Left cardiac atrium (tissue), 4 donors: ENCODE data around the gene SORCS2. TPM values are rescaled to one million over a fixed set of nuclear protein-coding genes. Genes with fewer than 3 reads are reported as not detected.

Source experiments
- ATAC-seq, 2 donors: fragments of 200-7000 bp; cut with Tn5 transposase; one replicate each; pipeline ENCODE4 v1.9.1; 2020; ENCODE audit warnings: mild to moderate bottlenecking in 2 of 2, moderate library complexity in 2 of 2
- DNase-seq: peaks from one replicate; pipeline ENCODE4 v3.0.0-alpha.2; 2020
- intact Hi-C, 2 donors: fragments of 100-400 bp; cut with DNase I; formaldehyde crosslinking; loops; one replicate each; pipeline versions ENCODE4 v1.14.1 to v1.15.1; 2022 to 2023
- total RNA-seq, 2 donors: library from RNA; stranded (reverse); fragmentation: NEBNext Ultra II Directional; extraction: Animal tissue kit (Norgen Biotek cat#: 25700); gene quantifications; one replicate each; pipeline ENCODE4 v1.2.1, GENCODE V29; 2021
- donor health status: DM: no; HTN: yes; CAD: no.
- donor health status: DM: no; HTN: yes; CAD: no; lungs with severe emphysema.
- donor health status: DM: yes; HTN: yes; CAD: no.
- donor health status: Dilated cardiomyopathy.

SORCS2 gene
- total RNA-seq, 2 donors from 2014 or later = 2.4 to 2.6 TPM

DNA sequence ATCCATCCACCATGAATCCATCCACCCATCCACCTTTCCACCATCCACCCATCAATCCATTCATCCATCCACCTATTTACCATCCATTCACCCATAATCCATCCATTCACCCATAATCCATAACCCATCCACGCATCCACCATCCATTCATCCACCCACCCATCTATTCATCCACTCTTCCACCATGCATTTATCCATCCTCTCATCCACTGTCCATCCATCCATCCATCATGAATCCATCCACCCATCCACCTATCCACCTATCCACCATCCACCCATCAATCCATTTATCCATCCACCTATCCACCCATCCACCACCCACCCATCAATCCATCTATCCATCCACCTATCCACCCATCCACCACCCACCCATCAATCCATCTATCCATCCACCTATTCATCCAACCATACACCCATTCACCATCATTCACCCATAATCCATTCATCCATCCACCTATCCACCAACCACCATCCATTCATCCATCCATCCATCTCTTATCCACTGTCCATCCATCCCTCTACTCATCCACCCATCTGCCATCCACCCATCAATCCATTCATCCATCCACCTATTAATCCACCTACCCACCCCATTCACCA is 422.1 kb downstream of the SORCS2 start:
- ATAC-seq (no peak), DNase-seq (no peak)
- intact Hi-C loops = no loop called here

- no peak for DNase-seq
- intact Hi-C loops = no loop called here
- ATAC-seq = no peak
Observed at GRCh38 chr4:7616193-7616592, 423.9 kb downstream of the SORCS2 start.

DNA sequence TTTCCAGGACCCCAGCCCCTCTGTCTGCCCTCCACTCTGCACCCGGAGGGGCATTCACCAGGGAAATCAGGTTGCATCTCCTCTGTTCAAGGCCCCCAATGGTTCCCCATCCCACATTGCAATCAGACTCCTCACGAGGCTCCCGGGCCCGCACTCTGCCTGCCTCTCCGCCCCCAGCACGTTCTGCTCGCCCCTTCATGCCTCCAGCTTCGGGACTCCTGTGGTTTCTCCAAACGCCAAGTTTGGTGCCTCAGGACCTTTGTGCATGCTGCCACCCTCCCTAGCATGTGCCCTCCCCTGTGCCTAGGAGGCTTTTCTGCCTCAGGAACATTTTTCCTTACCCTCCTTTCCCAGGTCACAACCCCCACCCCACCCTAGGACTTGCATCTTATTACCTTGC is 426.0 kb downstream of the SORCS2 start:
- DNase-seq (no peak), ATAC-seq (no peak)
- intact Hi-C loops = no loop called here

GRCh38 chr4:7620086-7620813 is 427.9 kb downstream of the SORCS2 start:
- intact Hi-C loops = no loop called here
- ATAC-seq = no peak

GRCh38 chr4:7620814-7621176 is 428.5 kb downstream of the SORCS2 start:
- ATAC-seq = no peak
- intact Hi-C loops = no loop called here
- DNase-seq = no peak

More at GRCh38 chr4:7620086-7620813, 427.9 kb downstream of the SORCS2 start:
- no peak for DNase-seq

DNA sequence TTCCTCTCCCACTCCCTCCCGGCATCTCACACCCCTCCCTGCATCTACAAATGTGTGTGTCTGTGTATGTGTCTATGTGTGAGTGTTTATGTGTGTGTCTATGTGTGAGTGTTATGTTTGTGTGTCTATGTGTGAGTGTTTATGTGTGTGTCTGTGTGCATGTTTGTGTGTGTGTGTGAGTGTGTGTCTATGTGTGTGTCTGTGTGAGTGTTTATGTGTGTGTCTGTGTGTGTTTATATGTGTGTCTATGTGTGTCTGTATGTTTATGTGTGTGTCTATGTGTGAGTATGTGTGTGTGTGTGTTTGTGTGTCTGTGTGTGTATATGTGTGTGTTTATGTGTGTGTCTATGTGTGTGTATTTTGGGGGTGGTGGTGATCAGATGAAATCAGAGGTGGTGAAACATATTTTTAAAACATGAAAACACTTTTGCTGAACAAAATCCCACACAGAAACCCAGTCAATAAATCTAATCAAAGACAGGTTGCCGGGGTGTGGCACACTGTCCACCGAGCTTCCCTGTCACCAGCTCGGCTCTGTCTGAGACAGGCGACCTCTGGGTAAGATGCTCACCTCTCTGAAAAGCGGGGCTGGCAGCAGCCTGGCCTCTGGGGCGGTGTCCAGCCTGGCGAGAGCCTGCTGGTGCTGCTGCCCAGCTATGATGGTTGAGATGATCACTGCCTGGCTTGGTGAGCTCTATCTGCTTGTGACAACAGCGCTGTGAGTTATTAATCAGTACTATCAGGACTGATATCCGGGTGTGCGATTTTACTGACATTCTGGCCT is 429.1 kb downstream of the SORCS2 start:
- intact Hi-C loops = no loop called here
- DNase-seq = no peak
- no peak for ATAC-seq

DNA sequence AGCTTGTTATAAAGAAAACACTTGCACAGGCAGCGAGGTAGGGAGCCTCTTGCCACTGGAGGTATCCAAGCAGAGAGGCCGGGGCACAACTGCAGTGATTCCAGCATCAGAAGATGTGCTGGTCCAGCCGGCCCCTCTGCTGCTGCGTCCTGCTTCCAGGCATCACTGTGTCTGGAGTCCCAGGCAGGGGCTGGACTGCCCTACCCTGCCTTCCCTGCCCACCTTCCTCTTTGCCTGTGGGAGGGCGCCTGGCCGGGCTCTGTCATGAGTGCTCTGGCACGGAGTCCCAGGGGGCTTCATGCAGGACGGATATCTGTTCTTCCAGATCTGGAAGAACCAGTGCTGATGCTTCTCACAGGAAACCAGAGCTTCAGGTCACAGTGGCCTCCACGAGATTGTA is 430.0 kb downstream of the SORCS2 start:
- intact Hi-C loops = no loop called here
- DNase-seq (no peak), ATAC-seq (no peak)

- DNase-seq (no peak), ATAC-seq (no peak)
- intact Hi-C loops = no loop called here
Observed at GRCh38 chr4:7623468-7623867, 431.1 kb downstream of the SORCS2 start.

DNA sequence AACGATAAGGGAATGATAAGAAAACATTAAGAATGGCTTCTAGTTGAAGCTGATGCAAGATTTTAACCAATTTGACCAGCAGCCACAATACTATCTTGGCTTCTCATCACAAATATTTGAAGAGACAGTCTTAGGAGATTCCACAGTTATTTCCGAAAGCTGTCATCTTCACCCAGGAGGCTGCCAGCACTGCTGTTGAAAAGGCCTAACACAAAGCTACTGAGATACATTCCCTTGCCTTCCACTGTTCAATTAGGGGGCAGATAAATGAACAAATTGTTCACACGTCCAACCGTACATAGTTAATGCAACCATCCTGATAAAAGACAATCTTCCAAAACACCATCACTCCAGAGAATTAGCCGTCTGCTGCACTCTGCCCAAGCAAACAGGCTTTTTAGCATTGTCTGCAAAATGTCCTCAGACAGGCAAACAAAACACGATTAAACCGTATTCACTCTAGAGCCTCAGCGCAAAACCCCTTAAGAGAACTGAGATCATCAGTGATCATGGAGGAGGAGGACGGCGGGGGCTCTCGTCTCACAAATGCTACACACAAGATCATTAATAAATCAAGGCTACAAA is 432.1 kb downstream of the SORCS2 start:
- peak in 1 of 2 donors; percentile 21 for ATAC-seq
- DNase-seq = no peak
- intact Hi-C loops = no loop called here

DNA sequence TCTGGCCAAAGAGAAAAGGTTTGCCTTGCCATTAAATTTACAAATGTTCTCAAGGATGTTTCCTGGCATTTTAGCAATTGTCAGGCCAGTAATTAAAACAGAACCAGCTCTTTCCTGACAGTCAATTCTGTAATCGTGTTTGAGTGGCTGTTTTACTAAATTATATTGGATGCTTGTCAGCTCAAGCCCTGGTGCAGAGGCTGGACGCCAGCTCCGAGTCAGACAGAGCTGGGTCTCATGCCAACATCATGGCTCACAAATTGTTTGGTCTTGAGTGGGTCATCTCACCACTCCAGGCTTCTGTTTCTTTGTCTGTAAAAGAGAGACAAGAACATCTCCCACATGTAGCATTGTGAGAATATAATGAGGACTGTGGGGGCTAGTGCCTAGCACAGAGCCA is 432.7 kb downstream of the SORCS2 start:
- no peak for DNase-seq
- intact Hi-C loops = no loop called here
- ATAC-seq = peak; percentile 62 to 68

DNA sequence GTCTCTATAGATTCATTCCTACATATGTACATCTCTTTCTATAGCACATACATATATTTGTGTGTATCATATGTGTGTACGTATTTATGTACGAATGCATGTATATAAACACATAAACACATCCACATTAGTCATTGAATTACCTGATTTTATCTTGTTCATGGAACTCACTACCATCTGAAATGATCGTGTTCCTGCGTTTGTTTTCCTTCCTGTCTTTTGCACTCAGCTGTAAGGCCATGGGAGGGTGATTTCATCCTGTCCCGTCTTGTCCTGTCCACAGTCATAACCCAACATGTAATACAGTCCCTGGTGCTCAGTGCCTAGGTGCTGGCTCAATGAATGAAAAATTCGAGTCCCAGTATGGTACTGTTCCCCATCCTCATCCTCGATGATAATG is 434.2 kb downstream of the SORCS2 start:
- intact Hi-C loops = no loop called here
- ATAC-seq (no peak), DNase-seq (no peak)

DNA sequence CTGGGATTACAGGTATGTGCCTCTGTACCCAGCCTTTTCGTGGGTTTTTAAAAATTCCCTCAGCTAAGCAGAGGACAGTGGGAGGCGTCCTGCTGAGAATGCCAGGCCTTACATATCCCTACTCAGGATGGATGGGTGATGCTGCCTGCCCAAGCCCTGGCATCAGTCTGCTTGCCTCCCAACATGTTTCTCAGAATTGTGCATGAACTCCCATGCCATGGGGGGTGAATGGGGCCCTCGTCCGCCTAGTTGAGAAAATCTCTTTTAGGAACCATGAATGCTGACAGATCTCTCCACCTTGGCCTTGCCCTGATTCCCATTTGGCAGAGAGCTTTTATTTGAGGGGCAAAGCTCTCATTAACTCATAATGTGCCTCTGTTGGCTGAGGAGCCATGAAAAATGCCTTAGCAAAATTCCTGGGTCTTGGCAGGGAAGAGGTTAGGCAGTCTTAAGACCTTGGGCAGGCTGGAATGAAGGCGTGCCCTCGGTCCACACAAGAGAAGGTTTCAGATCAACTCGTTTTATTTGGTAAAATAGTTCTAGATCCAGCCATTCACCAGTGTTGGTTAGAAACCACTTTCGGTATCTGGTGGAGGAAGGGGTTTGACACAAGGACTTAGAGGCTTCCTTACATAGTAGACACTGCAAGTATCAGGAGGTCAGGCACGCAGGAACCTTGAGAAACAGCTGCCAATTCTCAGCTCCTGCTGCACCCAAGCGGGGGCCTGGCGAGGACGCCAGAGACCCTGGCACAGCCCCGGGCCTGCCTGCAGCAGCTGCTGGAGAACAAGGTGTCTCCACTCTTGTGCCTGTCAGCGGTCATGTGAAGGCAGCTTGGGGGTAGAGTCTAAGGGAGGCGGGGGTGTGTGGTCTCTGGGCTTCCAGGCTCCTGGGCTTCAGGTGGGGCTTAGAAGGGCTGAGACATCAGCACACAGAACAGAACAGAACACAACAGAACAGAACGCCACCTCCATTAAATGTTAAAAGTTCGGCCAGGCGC is 435.2 kb downstream of the SORCS2 start:
- ATAC-seq = no peak
- intact Hi-C loops = no loop called here
- DNase-seq = no peak

DNA sequence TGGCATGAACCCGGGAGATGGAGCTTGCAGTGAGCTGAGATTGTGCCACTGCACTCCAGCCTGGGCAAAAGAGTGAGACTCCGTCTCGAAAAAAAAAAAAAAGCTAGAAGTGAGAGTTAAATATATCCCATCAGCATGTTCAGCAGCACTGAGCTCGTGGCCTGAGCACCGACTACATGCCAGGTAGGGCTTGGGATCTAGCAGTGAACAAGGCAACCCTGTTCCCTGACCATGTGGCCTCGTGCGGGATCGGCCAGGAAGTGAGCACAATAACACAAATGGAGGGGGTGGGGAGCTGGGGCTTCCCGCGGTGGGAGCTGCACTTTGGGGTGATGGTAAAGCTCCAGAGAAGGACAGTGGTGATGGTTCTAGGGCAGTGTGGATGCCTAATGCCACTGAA is 436.1 kb downstream of the SORCS2 start:
- intact Hi-C loops = no loop called here

DNA sequence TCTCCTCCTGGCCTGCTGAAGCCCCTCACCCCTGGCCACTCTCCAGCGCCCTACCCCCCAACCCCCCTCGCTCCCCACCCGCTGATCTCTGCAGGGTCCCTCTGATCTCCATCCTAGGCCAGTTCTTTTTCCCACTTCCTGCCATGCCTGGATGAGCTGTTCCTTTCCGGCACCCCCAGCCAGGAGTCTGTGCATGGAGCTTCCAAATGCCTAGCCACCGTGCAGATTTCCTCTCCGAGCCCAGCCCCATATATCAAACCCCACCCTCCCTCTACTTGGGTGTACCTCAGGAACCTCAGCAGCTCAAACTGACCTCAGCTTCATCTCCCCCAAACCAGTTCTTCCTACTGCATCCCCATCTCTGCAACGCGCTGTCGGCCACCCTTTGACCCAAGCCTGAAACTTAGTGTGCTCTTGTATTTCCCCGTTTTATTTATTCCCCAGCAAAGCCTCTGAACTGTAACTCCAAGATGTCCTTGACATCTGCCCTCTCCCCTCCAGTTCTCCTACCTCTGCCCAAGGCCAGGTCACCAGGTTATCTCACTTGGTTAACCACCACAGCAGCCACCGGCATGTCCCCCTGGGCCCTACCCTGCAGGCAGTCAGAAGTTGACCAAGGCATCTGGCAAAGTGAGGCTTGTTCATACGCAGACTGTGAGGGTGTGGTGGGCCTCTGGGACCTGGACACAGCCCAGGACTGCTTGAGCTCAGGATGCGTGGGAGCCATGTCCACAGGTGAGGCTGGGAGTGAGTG is 437.3 kb downstream of the SORCS2 start:
- no peak for ATAC-seq
- intact Hi-C loops = no loop called here
- DNase-seq = no peak

More for the DNA sequence above, 436.1 kb downstream of the SORCS2 start:
- DNase-seq = no peak
- no peak for ATAC-seq

DNA sequence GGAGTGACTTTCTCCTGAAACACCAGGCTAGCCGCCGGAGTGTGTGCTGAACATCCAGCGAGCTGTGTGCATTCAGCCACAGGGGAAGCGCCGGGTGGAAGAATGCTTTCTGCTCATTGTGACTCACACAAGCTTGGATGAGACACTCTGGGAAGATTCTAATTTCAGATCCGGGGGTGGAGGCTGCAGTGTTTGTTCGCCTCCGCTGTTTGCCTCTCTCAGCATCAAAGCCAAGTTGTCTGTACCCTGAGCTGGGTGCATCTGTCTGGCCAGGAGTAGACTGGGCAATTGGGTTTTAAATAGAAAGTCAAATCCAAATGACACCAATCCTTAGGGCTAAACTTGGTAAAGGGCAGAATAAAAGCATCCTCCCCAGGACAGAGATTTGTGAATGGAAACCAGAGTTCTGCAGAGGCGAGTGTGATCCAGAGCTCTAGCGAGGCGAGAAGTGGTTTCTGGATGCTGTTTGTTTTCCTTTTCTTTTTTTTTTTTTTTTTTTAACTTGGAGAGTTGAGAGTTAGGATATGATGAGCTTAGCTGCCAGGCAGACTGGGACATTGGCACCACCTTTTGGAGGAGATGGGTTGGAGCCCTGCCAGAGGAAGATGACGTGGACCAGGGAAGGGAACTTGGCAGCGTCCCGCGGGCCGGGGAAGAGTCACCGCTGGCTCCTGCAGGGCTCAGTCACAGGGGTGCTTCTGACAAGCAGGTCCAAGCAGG is 438.4 kb downstream of the SORCS2 start:
- intact Hi-C loops = no loop called here
- ATAC-seq (peak; percentile 82 to 87), DNase-seq (peak; percentile 85)

GRCh38 chr4:7631288-7632014 is 439.1 kb downstream of the SORCS2 start:
- no peak for DNase-seq
- intact Hi-C loops = no loop called here
- no peak for ATAC-seq

DNA sequence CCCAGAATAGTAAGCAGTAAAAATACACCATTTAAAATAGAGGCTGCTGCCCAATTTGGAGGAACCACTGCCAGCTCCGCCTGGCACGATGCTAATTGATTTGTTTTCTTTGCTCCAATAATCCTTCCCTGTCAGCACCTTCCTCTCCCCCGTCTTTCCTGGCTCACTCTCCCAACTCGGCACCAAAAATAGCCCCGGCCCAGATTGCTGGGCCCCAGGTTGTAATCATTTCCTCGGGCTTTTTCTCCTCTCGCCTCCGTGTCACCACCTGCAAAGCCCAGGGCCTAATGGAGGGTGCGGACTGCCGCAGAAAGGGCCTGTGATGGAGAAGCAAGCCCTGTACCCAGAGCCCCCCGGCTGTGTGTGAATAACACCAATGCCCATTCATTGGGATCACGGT is 440.0 kb downstream of the SORCS2 start:
- DNase-seq = no peak
- intact Hi-C loops = no loop called here
- ATAC-seq = peak; percentile 24 to 59
